ENCODE measurements around the gene DNAJB12. TPM values are rescaled to one million over a fixed set of nuclear protein-coding genes. Genes with fewer than 3 reads are reported as not detected.

The DNAJB12 gene
- total RNA-seq, 2 experiments from 2014 or later, result 26.4 to 29.7 TPM

DNA sequence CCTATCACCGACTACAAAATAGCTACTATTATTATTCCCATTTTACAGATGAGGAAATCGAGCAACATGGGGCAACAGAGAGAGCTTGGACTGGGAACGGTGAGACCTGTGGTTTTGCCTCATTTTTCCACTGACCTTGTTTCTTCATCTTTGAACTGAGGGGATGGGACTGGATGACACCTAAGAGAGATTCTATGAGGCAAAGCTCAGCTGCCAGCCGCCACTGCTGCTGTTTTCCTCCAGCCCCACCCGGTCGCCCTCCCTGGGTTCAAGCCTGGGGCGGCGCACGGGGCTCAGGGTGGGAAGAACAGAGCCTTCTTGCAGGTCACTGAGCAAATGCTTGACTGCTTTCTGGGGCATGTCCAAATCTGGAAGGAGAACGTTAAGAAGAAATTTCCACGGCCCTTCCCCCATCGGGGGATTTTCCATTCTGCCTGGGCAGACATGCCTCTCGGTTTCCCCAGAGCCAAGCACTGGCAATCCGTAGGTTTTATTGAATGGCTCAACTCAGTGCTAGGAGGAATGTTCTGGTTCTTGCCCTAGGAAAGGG, 68.7 kb downstream of the DNAJB12 start:
- no peaks in the 10 kb centered on the region for H3K9me3 Mint-ChIP-seq (ENCODE audit: insufficient read depth)
- H3K36me3 Mint-ChIP-seq (ENCODE audit: low read depth), result peaks cover 4% of the 10 kb centered on the region
- ATAC-seq (no peak), DNase-seq (no peak)
- CTCF ChIA-PET, result interaction anchor here (1.0 to 3.7 kb wide), 3 partner anchors 11 to 46 kb away, joined by 3 to 19 read pairs (median 5); no protein-coding TSS in a partner anchor
- peaks cover 43% of the 10 kb centered on the region for H3K4me1 Mint-ChIP-seq (ENCODE audit: low read depth)
- H3K27ac Mint-ChIP-seq, result peak overlapping the region; percentile 23
- H3K27me3 Mint-ChIP-seq (ENCODE audit: low read depth), result no peaks in the 10 kb centered on the region
- POLR2A ChIA-PET, result interaction anchor here (0.6 to 1.7 kb wide), 6 partner anchors 11 to 183 kb away, joined by 3 to 4 read pairs (median 4); no protein-coding TSS in a partner anchor
- H3K4me3 Mint-ChIP-seq, result no peak overlapping the region

DNA sequence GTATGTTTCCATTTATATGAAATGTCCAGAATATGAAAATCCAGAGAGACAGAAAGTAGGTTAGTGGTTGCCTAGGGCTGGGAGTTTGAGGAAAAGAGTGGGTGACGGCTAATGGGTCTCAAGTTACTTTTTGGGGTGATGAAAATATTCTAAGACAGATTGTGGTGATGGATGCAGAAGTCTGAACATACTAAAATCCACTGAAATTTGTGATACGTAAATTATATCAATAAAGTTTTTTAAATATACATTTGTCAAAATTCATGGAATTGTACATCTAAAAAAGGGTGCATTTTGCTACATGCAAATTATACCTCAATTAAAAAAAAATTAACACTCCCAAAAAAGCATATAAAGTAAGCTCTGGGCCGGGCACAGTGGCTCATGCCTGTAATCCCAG, 71.6 kb downstream of the DNAJB12 start:
- ATAC-seq, result no peak
- H3K4me1 Mint-ChIP-seq (ENCODE audit: low read depth), result peaks cover 57% of the 10 kb centered on the region
- H3K9me3 Mint-ChIP-seq (ENCODE audit: insufficient read depth), result no peaks in the 10 kb centered on the region
- no peak overlapping the region for H3K4me3 Mint-ChIP-seq
- H3K27ac Mint-ChIP-seq, result no peak overlapping the region
- no peak for DNase-seq
- H3K27me3 Mint-ChIP-seq (ENCODE audit: low read depth), result no peaks in the 10 kb centered on the region
- CTCF ChIA-PET, result interaction anchor here (0.7 to 3.7 kb wide), 5 partner anchors 8 to 54 kb away, joined by 3 to 19 read pairs (median 4); no protein-coding TSS in a partner anchor
- H3K36me3 Mint-ChIP-seq (ENCODE audit: low read depth), result peaks cover 4% of the 10 kb centered on the region
- POLR2A ChIA-PET, result interaction anchor here (0.6 to 1.4 kb wide), 3 partner anchors 9 to 18 kb away, joined by 4 to 6 read pairs (median 5); no protein-coding TSS in a partner anchor

Other genes with a start within 250 kb of the DNAJB12 start
- gene ANAPC16, start 138.9 kb downstream of the DNAJB12 start, total RNA-seq, result 10 to 100 TPM; 72.9 TPM
- 10 to 100 TPM; 34.8 to 40.3 TPM for gene ASCC1, start 138.6 kb downstream of the DNAJB12 start, total RNA-seq
- 100 to 1,000 TPM; 382 to 384 TPM for gene DDIT4, start 81.0 kb downstream of the DNAJB12 start, total RNA-seq

All from activated CD8-positive, alpha-beta T cell treated with anti-CD3 and anti-CD28 coated beads, Interleukin-2, amount 10 ng/mL, durations not matched to agents 7 days and 5 days (primary cell).